A549 treated with Hydrocortisone at 1 μM for 4 hours (cell line): ENCODE measurements around the gene MINDY2. TPM values are rescaled to one million over a fixed set of nuclear protein-coding genes. Genes with fewer than 3 reads are reported as not detected.

ENCODE experiments used
- total RNA-seq: library from RNA; stranded (reverse); fragments of 200-300 nt; extraction: Qiagen RNA extraction; gene quantifications from 5 replicates; pipeline ENCODE4 v1.2.3, GENCODE V29; 2022

Gene MINDY2
- 3.2 to 5.9 TPM (median 4.8 TPM) in 5 replicates for total RNA-seq

GRCh38 chr15:58770857-58771620 is at the start of gene MINDY2:
MINDY2 (plus strand) TSS chr15:58771302; CDS start chr15:58771396, 94 bp downstream.

GRCh38 chr15:58749532-58750337 is 21.4 kb upstream of the MINDY2 start, which contains the start of gene ADAM10:
ADAM10 (minus strand) TSS chr15:58749707; CDS start chr15:58749534, 173 bp downstream.

Other genes starting within 250 kb of the MINDY2 start
- 80.4 to 148 TPM (median 116 TPM) in 5 replicates for gene ADAM10, start 21.6 kb upstream of the MINDY2 start, total RNA-seq
- 63.9 to 89.2 TPM (median 68.4 TPM) in 5 replicates for gene SLTM, start 162.4 kb downstream of the MINDY2 start, total RNA-seq
- gene RNF111, start 216.4 kb downstream of the MINDY2 start, total RNA-seq: 18.0 to 24.8 TPM (median 21.4 TPM) in 5 replicates